Panc1 (cell line): ENCODE results near the gene TBC1D2B.

Source experiments
- POLR2AphosphoS5 ChIP-seq: IDR thresholded peaks from 2 replicates; pipeline ENCODE4 v1.6.1; 2012; ENCODE audit warnings: mild to moderate bottlenecking, low read depth, low read length, moderate library complexity
- REST ChIP-seq, 2 experiments: IDR thresholded peaks; 2 replicates each; pipeline ENCODE4 v1.6.1; 2011 to 2012; ENCODE audit warnings: low read depth in 2 of 2, control low read depth in 1 of 2, low read length in 1 of 2, mild to moderate bottlenecking in 1 of 2, moderate library complexity in 1 of 2; ENCODE audit not compliant: insufficient read depth in 1 of 2
- SIN3A ChIP-seq: IDR thresholded peaks from 2 replicates; pipeline ENCODE4 v1.6.1; 2012; ENCODE audit warnings: low read depth, mild to moderate bottlenecking, low read length, moderate library complexity, borderline replicate concordance; ENCODE audit not compliant: insufficient read depth
- TF ChIP-seq, protein P1 (sequence below): fragments of 450-650 bp; IDR thresholded peaks from 2 replicates; pipeline ENCODE4 v1.5.1; 2017; ENCODE audit warnings: mild to moderate bottlenecking

GRCh38 chr15:77998592-77998991, 78.9 kb downstream of the TBC1D2B start:
- TF ChIP-seq REST (IDR thresholded peaks at IDR 0.05; ENCODE audit: insufficient read depth in 1 of 2, low read depth in 2 of 2, low read length in 1 of 2) (no peak), POLR2AphosphoS5 (no peak), SIN3A (no peak)
- TF ChIP-seq, protein P1, sequence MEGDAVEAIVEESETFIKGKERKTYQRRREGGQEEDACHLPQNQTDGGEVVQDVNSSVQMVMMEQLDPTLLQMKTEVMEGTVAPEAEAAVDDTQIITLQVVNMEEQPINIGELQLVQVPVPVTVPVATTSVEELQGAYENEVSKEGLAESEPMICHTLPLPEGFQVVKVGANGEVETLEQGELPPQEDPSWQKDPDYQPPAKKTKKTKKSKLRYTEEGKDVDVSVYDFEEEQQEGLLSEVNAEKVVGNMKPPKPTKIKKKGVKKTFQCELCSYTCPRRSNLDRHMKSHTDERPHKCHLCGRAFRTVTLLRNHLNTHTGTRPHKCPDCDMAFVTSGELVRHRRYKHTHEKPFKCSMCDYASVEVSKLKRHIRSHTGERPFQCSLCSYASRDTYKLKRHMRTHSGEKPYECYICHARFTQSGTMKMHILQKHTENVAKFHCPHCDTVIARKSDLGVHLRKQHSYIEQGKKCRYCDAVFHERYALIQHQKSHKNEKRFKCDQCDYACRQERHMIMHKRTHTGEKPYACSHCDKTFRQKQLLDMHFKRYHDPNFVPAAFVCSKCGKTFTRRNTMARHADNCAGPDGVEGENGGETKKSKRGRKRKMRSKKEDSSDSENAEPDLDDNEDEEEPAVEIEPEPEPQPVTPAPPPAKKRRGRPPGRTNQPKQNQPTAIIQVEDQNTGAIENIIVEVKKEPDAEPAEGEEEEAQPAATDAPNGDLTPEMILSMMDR = no peak
